ENCODE results near the gene DMRTB1. TPM values are rescaled to one million over a fixed set of nuclear protein-coding genes. Genes with fewer than 3 reads are reported as not detected.
"Not testable (repeated sequence)": the region's sequence is repeated elsewhere in the genome, so short reads cannot be mapped to it uniquely, and the experiment has no call there.

DMRTB1 gene
- total RNA-seq, 1 donor from 2014 or later: not detected

GRCh38 chr1:53432611-53433010 lies 26.6 kb upstream of the DMRTB1 start:
- intact Hi-C loops (cut with micrococcal nuclease): no loop called here
- DNase-seq: no peak
- ATAC-seq: no peak

GRCh38 chr1:53434405-53435007 lies 24.7 kb upstream of the DMRTB1 start:
- DNase-seq; ATAC-seq; intact Hi-C loops (cut with micrococcal nuclease): not testable (repeated sequence)

DNA sequence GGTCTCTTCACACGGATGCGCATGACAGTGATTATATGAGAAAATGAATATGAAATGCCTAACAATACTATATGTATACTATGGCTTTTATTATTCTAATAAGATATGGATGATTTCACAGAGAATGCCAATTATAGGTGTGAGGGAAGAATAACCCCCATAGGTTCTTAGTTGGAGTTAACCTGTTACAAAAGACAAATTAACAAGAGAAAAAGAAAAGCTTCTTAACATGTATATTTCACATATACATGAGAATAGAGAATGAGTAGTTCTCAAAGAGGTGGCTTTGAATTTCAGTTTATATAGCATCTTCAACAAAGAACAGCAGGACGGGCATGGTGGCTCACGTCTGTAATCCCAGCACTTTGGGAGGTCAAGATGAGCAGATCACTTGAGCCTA lies 24.0 kb upstream of the DMRTB1 start:
- DNase-seq (no peak), ATAC-seq (no peak)
- intact Hi-C loops (cut with micrococcal nuclease): no loop called here

DNA sequence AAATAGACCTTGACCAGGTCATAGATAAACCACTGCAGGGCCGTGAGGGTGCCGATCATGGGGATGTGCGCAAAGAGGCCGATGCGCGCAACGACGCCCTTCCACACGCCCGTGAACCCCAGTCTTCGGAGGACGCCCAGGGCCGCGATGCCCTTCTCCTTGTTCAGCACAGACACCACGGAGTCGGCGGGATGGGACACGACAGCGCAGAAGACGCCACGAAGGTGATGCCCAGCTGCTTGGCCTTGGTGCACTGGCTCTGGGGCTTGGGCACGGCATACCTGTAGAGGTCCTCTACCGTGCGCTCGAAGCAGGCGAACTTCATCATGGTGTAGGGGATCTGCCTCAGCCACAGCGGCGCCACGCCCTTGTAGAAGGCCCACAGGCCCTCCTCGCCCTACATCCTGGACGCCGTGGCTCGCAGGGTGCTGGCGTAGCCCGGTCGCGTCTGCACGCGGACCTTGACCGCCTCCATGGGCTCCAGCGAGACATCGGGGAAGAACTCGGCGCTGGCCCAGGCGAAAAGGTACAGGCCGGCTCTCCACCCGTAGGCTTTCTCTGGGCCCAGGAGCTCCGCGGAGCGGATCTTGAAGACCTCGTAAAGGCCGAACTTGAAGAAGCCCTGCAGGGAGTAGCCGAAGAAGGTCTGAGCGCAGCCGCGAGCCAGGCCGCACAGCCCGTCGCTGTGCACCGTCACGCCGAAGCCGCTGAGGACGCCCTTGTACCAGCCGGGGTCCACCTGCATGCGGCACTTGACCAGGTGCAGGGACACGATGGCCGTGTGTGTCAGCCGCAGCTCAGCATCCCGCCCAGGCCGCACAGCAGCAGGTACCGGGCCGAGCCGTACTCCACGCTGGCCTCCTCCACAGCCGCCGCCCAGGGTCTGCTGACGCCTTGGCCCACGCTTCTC lies 20.5 kb upstream of the DMRTB1 start:
- intact Hi-C loops (cut with micrococcal nuclease): no loop called here
- no peak for ATAC-seq
- no peak for DNase-seq

GRCh38 chr1:53439337-53440207 lies 19.6 kb upstream of the DMRTB1 start:
- ATAC-seq: no peak
- DNase-seq: no peak
- intact Hi-C loops (cut with micrococcal nuclease): no loop called here

DNA sequence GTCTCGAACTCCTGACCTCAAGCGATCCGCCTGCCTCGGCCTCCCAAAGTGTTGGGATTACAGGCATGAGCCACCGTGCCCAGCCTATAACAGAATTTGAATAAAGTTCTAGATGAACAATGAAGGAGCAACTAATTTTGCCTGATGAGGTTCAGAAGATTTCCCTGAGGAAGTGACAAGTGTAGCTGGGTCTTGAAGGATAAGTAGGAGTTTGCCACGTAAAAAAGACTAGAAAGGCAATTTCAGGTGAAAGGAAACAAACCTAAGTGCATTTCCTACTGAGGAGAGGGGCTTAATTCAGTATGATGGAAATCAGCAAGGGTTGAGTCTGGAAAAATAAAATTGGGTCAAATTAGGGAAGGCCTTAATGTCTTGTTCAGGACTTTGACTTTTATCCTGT lies 18.6 kb upstream of the DMRTB1 start:
- ATAC-seq: no peak

DNA sequence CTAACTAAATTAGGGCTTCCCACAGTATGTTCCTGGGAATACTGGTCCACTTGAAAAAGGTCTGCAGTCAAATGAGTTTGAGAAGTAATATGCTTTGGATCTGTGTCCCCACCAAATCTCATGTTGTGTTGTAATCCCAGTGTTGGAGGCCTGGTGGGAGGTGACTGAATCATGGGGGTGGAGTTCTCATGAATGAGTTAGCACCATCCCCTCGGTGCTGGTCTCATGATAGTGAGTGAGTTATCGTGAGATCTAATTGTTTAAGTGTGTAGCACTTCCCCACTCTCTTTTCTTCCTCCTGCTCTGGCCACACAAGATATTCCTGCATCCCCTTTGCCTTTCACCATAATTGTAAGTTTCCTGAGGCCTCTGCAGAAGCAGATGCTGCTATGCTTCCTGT lies 16.9 kb upstream of the DMRTB1 start:
- DNase-seq (no peak), ATAC-seq (no peak)
- intact Hi-C loops (cut with micrococcal nuclease): no loop called here

More for the DNA sequence above, 18.6 kb upstream of the DMRTB1 start:
- intact Hi-C loops (cut with micrococcal nuclease): no loop called here
- DNase-seq: no peak

- ATAC-seq (no peak), DNase-seq (no peak)
- intact Hi-C loops (cut with micrococcal nuclease): no loop called here
Measured at GRCh38 chr1:53446051-53446450, 13.1 kb upstream of the DMRTB1 start.

DNA sequence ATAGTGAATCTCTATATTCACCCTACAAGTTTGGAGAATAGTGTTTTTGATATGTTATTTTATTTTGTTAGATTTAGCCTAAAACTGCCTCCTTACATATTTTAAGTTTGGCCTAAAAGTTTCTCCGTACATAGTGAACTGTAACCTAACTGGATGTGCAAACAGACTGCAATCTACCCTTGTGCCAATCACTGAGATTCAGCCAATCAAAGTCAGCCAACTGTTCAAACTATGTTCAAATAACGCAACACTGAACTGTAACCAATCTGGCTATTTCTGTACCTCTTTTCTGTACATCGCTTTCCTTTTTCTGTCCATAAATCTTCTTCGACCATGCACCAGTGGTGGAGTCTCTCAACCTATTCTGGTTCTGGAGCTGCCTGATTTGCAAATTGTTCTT lies 11.8 kb upstream of the DMRTB1 start:
- no peak for ATAC-seq
- intact Hi-C loops (cut with micrococcal nuclease): no loop called here
- no peak for DNase-seq

DNA sequence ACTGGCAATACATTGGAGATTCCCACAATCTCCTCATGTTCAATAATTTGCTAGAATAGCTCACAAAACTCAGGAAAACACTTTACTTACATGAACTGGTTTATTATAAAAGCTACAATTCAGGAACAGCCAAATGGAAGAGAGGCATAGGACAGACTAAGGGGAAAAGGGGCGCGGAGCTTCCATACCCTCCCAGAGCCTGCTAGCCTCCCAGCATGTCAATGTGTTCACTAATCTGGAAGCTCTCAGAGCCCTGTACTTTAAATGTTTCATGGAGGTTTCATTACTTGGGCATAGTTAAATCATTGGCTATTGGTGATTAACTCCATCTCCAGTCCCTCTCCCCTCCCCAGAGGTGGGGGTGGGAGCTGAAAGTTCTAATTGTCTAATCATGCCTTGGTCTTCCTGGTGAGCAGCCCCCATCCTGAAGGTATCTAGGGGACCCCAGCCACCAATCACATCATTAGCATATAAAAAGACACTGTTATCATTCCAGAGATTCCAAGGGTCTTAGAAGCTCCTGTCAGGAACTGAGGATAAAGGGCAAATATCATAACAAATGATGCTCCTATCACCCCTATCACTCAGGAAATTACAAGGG lies 10.9 kb upstream of the DMRTB1 start:
- DNase-seq: no peak
- intact Hi-C loops (cut with micrococcal nuclease): no loop called here
- ATAC-seq: no peak

DNA sequence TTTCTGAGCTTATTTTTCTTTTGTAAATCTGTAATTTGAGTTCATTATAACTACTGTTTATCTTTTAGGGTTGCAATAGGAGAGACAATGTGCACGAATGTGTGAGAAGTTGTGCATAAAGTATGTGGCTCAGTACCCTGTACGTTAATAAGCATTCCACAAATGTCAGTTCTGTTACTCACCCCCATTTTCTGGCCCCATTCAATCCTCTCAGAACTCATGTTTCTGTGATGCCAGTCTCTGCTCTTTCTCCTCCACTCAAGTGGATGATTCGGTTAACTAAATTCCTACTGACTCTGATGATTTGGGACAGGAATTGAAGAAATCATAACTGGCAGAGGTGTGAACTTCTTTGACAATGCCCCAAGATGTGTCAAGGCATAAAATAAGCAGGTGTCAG lies 10.2 kb upstream of the DMRTB1 start:
- ATAC-seq: no peak
- DNase-seq: no peak
- intact Hi-C loops (cut with micrococcal nuclease): no loop called here

DNA sequence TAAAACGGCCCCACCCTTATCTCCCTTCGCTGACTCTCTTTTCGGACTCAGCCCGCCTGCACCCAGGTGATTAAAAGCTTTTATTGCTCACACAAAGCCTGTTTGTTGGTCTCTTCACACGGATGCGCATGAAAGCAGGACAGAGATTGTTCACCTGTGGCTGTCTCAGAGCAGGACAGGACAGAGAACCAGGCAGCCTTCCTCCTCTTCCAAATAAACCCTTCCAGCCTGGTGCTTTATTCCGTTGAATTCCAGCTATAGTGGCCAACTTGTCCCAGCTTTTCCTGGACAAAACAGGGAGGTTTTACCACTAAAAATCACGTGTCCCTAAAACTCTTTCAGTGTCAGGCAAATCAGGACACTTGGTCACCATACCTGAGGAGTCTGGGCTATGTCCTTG lies 9.5 kb upstream of the DMRTB1 start:
- ATAC-seq: no peak
- DNase-seq: no peak
- intact Hi-C loops (cut with micrococcal nuclease): no loop called here

DNA sequence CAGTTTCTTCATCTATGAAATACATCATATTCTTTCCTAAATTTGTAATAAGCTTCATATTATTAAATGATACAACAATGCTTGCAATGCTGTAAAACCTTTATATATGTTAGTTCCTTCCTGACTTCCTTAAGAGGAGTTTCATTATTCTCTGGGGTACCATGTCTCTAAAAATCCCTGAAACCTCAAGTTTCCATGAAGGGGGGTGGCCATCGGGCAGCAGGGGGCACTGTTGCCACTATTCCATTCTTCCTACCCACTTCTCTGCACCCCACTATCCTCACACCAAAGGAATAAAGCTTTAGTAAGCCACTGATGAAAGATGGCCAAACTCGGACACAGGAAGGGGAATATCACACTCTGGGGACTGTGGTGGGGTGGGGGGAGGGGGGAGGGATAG lies 9.0 kb upstream of the DMRTB1 start:
- intact Hi-C loops (cut with micrococcal nuclease): no loop called here
- DNase-seq (no peak), ATAC-seq (no peak)

- no peak for ATAC-seq
- intact Hi-C loops (cut with micrococcal nuclease): no loop called here
- no peak for DNase-seq
Measured at GRCh38 chr1:53454019-53454418, 5.2 kb upstream of the DMRTB1 start.

GRCh38 chr1:53455364-53455991 lies 3.7 kb upstream of the DMRTB1 start:
- no peak for DNase-seq
- ATAC-seq: no peak
- intact Hi-C loops (cut with micrococcal nuclease): no loop called here

DNA sequence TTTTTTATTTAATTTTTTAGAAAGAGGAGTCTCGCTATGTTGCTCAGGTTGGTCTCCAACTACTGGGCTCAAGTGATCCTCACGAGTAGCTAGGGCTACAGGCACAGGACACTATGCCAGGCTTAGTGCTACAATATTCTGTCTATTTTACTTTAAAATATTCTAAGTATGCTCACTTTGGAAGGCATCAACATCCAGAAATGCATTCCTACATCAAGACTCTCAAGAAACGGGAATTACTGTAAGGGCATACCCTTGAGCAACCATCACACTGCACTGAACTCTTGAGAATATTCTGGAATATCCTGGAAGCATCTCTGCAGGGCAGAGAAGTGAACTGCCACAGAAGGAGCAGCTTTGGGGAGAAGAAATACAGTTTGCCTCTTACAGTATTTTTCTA lies 565 bp upstream of the DMRTB1 start:
- DNase-seq (no peak), ATAC-seq (no peak)
- intact Hi-C loops (cut with micrococcal nuclease): no loop called here

- DNase-seq (no peak), ATAC-seq (no peak)
- intact Hi-C loops (cut with micrococcal nuclease): no loop called here
Measured at GRCh38 chr1:53460211-53460634, 1.0 kb downstream of the DMRTB1 start.

- DNase-seq (no peak), ATAC-seq (no peak)
- intact Hi-C loops (cut with micrococcal nuclease): no loop called here
Measured at GRCh38 chr1:53460666-53461322, 1.6 kb downstream of the DMRTB1 start.

Measured in left ventricle myocardium superior (tissue), 1 donor.